ENCODE measurements around the gene FBXL17. TPM values are rescaled to one million over a fixed set of nuclear protein-coding genes. Genes with fewer than 3 reads are reported as not detected.

Gene FBXL17
- total RNA-seq, 1 donor from 2014 or later, result 11.1 TPM

GRCh38 chr5:107821288-107821687 is 560.6 kb downstream of the FBXL17 start:
- DNase-seq (ENCODE audit: extremely low spot score, unreplicated experiment), result no peak
- peaks cover 3% of the 10 kb centered on the region for H3K27me3 Mint-ChIP-seq
- TF ChIP-seq CTCF (conservative IDR thresholded peaks at IDR 0.05), result no peak
- no peak overlapping the region for H3K27ac Mint-ChIP-seq
- peaks cover 4% of the 10 kb centered on the region for H3K36me3 Mint-ChIP-seq
- no peak overlapping the region for H3K4me3 Mint-ChIP-seq
- H3K9me3 Mint-ChIP-seq, result peaks cover 9% of the 10 kb centered on the region
- no peaks in the 10 kb centered on the region for H3K4me1 Mint-ChIP-seq (ENCODE audit: unreplicated experiment)

- DNase-seq (ENCODE audit: extremely low spot score, unreplicated experiment), result no peak
- H3K36me3 Mint-ChIP-seq, result peaks cover 4% of the 10 kb centered on the region
- TF ChIP-seq CTCF (conservative IDR thresholded peaks at IDR 0.05), result no peak
- H3K9me3 Mint-ChIP-seq, result peaks cover 9% of the 10 kb centered on the region
- H3K4me3 Mint-ChIP-seq, result no peak overlapping the region
- no peak overlapping the region for H3K27ac Mint-ChIP-seq
- H3K4me1 Mint-ChIP-seq (ENCODE audit: unreplicated experiment), result no peaks in the 10 kb centered on the region
- H3K27me3 Mint-ChIP-seq, result peaks cover 3% of the 10 kb centered on the region
Observed at GRCh38 chr5:107820429-107820828, 561.5 kb downstream of the FBXL17 start.

GRCh38 chr5:107817951-107818350 is 563.9 kb downstream of the FBXL17 start:
- DNase-seq (ENCODE audit: extremely low spot score, unreplicated experiment), result no peak
- Mint-ChIP-seq H3K36me3 (peaks cover 4% of the 10 kb centered on the region), H3K27ac (no peak overlapping the region), H3K9me3 (peaks cover 13% of the 10 kb centered on the region), H3K27me3 (peaks cover 3% of the 10 kb centered on the region), H3K4me1 (ENCODE audit: unreplicated experiment) (no peaks in the 10 kb centered on the region), H3K4me3 (no peak overlapping the region)
- no peak for TF ChIP-seq CTCF (conservative IDR thresholded peaks at IDR 0.05)

- Mint-ChIP-seq H3K27ac (no peak overlapping the region), H3K4me1 (ENCODE audit: unreplicated experiment) (no peaks in the 10 kb centered on the region), H3K4me3 (no peak overlapping the region), H3K36me3 (peaks cover 4% of the 10 kb centered on the region), H3K27me3 (peaks cover 3% of the 10 kb centered on the region), H3K9me3 (peaks cover 11% of the 10 kb centered on the region)
- DNase-seq (ENCODE audit: extremely low spot score, unreplicated experiment), result no peak
- TF ChIP-seq CTCF (conservative IDR thresholded peaks at IDR 0.05), result no peak
Observed at GRCh38 chr5:107817436-107817835, 564.5 kb downstream of the FBXL17 start.

- Mint-ChIP-seq H3K9me3 (peaks cover 4% of the 10 kb centered on the region), H3K4me1 (ENCODE audit: unreplicated experiment) (no peaks in the 10 kb centered on the region), H3K36me3 (peaks cover 4% of the 10 kb centered on the region), H3K27me3 (no peaks in the 10 kb centered on the region), H3K4me3 (no peak overlapping the region), H3K27ac (no peak overlapping the region)
- no peak for TF ChIP-seq CTCF (conservative IDR thresholded peaks at IDR 0.05)
- no peak for DNase-seq (ENCODE audit: extremely low spot score, unreplicated experiment)
Observed at GRCh38 chr5:107815109-107815508, 566.8 kb downstream of the FBXL17 start.
